GM21717 (cell line): ENCODE results near the gene SIX5.
A peak's percentile ranks its signal among the peaks of the same experiment; 100 is the strongest.

Experiments used
- ATAC-seq: cut with Tn5 transposase; IDR thresholded peaks from one replicate; pipeline ENCODE4 v1.9.1; 2021; ENCODE audit warnings: mild to moderate bottlenecking, moderate library complexity; ENCODE audit not compliant: unreplicated experiment

Gene SIX5

GRCh38 chr19:45777395-45777961, 8.4 kb upstream of the SIX5 start:
- no peak for ATAC-seq

DNA sequence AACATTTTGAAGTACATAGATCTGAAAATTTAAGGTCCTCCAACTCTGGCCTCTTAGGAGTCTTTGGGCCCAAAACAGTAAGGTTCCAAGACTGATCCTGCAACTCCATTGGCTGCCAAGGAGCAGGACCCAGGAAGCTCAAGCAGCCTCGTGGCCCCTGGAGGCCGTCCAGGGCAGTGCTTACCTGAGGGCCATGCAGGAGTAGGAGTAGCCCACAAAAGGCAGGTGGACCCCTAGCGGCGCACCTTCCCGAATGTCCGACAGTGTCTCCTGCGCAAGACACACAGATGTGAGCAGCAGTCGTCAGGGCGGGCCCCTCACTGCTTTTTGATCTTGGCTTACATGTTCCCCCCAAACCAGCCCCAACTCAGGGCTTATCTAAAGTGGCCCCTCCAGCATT, 5.7 kb upstream of the SIX5 start:
- ATAC-seq = no peak

DNA sequence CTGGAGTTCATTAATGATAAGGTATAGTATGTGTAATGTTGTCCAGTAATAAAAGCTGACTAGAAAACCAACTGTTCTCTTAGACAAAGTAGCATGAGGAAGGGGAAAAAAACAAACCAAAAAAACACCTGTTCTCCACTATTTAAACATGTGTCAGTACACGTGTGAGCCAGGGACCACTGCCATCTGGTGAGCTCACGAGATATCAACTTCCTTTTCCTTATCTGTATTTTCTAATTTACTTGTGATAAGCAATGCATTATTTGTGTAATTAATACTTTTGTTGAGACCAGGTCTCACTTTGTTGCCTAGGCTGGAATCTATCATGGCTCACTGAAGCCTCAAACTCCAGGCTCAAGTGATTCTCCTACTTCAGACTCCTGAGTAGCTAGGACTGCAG, 4.3 kb upstream of the SIX5 start:
- ATAC-seq = no peak

DNA sequence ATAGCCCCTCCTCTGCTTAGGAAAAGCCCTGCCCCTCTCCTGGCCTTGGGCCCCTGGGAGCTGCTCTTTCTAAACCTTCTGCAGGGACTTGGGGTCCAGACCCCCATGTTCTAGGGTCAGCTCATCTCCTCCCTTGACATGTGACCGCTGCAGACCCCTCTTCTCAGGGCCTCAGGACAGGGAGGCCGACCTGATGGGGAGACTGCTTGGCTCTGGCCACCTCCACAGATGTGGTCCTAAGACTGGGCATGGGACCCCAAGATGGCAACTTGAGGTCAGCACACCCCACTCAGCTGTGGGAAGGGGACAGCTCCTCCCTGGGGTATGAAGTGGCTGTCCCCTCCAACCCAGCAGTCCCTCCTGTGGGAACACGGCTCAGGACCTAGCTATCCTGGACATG, 3.9 kb upstream of the SIX5 start:
- no peak for ATAC-seq

- no peak for ATAC-seq
Observed at GRCh38 chr19:45772130-45772840, 3.2 kb upstream of the SIX5 start.

- no peak for ATAC-seq
Observed at GRCh38 chr19:45771311-45771933, 2.4 kb upstream of the SIX5 start.

DNA sequence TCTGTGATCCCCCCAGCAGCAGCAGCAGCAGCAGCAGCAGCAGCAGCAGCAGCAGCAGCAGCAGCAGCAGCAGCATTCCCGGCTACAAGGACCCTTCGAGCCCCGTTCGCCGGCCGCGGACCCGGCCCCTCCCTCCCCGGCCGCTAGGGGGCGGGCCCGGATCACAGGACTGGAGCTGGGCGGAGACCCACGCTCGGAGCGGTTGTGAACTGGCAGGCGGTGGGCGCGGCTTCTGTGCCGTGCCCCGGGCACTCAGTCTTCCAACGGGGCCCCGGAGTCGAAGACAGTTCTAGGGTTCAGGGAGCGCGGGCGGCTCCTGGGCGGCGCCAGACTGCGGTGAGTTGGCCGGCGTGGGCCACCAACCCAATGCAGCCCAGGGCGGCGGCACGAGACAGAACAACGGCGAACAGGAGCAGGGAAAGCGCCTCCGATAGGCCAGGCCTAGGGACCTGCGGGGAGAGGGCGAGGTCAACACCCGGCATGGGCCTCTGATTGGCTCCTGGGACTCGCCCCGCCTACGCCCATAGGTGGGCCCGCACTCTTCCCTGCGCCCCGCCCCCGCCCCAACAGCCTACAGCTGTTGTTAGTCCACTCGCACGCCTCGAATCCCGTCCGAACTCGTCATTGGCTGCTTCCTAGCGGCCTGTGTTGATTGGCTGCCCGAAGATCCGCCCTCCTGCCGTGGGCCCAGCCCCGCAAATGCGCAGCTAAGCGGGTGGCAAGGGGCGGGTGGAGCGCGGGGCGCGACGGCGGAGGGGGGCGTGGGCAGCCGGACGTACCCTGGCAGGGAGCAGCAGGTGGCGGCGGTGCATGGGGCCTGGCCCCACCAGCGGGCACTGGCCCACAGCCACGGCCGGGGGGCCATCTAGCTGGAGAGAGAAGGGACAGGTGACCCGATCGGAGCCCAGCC, 1.4 kb upstream of the SIX5 start:
- peak; percentile 47 for ATAC-seq

DNA sequence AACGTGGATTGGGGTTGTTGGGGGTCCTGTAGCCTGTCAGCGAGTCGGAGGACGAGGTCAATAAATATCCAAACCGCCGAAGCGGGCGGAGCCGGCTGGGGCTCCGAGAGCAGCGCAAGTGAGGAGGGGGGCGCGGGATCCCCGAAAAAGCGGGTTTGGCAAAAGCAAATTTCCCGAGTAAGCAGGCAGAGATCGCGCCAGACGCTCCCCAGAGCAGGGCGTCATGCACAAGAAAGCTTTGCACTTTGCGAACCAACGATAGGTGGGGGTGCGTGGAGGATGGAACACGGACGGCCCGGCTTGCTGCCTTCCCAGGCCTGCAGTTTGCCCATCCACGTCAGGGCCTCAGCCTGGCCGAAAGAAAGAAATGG, 754 bp upstream of the SIX5 start:
- peak; percentile 12 for ATAC-seq

- ATAC-seq = no peak
Observed at GRCh38 chr19:45768655-45768983, 433 bp downstream of the SIX5 start.

DNA sequence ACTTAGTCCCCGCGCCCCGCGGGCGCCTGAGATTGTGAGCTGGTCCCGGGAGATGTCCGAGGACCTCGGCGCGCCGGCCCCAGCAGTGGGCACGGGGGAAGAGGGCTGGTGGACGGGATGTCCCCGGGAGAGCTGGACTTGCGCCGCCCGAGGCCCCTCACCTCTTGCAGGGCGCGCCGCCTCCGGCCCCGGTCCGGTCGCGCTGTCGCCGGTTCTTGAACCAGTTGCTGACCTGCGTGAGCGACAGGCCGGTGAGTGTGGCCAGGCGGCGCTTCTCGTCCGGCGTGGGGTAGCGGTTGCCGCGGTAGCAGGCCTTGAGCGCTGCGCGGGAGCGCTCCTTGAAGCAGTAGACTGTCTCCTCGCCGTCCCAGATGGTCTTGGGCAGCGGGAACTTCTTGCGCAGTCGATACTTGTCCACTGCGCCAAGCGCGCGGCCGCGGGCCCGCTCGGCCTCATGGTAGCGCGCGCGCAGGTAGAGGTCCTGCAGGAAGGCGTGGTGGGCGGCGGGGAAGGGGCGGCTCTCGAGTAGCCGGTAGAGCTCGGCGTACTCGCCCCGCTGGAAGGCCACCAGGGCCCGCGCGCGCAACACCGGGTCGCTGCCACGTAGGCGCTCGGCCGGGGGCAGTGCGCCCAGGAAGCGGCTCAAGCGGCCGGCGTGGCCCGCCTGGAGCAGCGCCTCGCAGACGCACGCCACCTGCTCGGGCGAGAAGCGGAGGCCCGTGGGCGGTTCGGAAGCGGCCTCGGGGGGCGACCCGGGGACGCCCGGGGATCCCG, 984 bp downstream of the SIX5 start:
- ATAC-seq = no peak

GRCh38 chr19:45767410-45767880, 1.6 kb downstream of the SIX5 start:
- ATAC-seq = no peak

GRCh38 chr19:45766869-45767346, 2.1 kb downstream of the SIX5 start:
- ATAC-seq = no peak

- ATAC-seq = no peak
Observed at GRCh38 chr19:45766296-45766868, 2.7 kb downstream of the SIX5 start.

DNA sequence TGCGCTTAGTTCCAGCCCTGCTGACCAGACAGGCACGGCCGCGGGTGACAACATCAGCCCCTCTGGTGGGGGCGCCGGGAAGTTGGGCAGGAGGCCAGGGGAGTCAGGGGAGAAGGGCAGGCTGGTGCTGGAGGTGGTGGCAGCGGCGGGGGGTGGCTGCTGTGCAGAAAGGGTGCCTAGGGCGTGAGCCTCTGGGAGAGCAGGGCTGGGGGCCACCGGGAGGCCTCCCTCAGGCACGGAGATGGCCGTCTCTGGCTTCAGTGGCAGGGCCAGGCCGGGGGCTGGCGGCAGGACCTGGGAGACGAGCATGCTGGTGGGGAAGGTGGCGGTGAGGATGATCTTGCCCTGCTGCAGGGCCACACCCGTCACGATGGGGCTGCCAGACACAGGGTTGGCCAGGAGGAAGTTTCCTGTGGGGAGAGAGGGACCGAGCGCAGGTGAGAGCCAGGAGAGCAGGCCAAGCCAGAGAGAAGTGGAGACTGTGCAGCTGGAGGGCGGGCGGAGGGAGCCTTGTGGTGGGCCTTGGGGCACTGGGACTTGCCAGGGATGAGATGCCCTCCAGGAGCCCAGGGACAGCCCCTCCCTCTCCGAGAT, 3.3 kb downstream of the SIX5 start:
- no peak for ATAC-seq

GRCh38 chr19:45764945-45765701, 3.9 kb downstream of the SIX5 start:
- ATAC-seq = no peak

GRCh38 chr19:45764475-45764874, 4.6 kb downstream of the SIX5 start:
- ATAC-seq = no peak

DNA sequence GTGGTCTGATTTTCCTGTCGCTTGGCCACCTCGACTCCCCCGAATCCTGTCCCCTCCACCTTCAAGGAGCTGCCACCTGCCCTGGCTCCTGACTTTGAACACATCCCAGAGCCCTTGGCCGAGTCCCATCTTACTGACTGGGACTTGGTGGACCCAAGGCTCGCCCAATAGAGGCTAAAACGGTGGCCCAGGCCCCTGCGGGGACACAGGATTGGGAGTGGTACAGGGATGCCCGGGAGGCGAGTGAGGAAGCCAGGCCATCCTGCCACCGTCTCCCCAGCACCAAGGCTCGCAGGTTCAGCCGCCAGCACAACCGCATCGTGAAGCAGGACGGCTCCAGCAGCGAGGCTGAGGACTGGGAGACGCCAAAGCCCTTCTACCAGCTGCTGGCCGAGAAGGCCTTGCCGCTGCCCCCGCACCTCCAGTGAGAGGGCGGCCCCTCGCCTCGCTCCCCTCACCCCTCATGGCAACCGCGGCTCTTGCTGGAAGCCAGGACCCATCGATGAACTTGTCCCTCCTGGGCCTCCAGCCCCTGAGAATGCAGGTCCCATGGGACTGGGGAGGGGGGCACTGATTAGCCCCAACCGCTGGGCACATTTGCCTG, 5.3 kb downstream of the SIX5 start:
- no peak for ATAC-seq

DNA sequence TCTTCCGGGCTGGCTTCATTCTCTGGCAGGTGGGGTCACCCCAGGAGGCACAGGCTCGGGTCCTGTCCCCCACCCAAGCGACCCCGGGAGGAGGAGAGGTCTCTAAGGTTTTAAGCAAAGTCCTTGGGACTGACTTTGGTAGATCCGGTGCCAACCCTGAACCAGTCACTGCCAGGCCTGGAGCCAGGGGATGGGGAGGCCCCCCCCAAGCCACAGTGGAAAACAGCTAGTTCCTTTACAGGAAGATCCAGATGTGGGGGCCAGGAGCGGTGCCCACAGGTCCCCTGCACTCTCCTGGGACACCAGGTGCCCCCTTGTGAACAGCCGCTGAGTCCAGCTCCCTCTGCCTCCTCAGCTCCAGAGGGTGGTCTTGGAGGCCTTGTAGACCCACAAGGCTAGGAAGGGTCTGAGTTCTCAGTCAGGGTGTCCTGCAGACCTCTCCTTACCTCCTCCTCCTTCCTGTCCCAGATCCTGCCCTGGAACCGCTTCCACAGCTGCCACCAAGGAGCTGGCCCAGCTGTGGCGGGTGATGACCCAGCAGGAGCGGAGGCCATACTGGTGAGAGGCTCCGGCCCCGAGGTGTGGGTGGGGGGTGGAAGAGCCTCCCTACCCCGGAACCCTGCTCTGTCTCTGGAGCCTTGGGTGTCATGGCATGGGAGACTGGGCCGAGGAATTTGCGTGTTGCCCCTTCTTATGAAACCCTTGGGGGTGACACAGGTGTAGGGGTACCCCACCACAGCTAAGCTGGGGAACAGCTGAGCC, 6.0 kb downstream of the SIX5 start:
- no peak for ATAC-seq
